HG02840 (cell line): ENCODE data around the gene PNMA1.

Source experiments
- ATAC-seq: cut with Tn5 transposase; IDR thresholded peaks from one replicate; pipeline ENCODE4 v1.9.1; 2021; ENCODE audit warnings: mild to moderate bottlenecking, moderate library complexity, moderate number of reproducible peaks; ENCODE audit not compliant: unreplicated experiment, low FRiP score

Gene PNMA1

DNA sequence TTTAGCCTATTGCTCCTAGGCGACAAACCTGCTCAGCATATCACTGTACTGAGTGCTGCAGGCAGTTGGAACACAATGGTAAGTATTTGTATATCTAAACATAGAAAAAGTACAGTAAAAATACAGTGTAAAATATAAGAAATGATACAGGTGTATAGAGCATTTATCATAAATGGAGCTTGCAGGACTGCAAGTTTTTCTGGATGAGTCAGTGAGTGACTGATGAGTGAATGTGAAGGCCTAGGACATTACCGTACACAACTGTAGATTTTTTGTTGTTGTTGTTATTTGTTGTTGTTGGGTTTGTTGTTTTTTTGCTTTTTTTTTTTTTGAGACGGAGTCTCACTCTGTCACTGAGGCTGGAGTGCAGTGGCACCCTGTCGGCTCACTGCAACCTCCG, 33.4 kb downstream of the PNMA1 start:
- ATAC-seq, result no peak

DNA sequence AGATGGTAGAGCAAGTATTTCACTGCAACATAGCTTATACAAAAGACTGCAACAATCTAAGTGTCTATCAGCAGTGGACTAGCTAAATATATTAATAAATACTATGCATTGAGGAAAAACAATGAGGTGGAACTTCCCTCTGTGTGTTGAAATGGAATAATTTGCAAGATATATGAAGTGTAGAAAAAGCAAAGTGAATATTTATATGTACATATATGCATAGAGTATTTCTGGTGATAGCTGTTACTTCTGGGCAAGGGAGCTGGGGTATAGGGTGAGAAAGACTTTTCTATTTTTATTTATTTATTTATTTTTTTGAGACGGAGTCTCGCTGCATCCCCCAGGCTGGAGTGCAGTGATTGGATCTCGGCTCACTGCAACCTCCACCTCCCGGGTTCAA, 35.5 kb downstream of the PNMA1 start:
- no peak for ATAC-seq

DNA sequence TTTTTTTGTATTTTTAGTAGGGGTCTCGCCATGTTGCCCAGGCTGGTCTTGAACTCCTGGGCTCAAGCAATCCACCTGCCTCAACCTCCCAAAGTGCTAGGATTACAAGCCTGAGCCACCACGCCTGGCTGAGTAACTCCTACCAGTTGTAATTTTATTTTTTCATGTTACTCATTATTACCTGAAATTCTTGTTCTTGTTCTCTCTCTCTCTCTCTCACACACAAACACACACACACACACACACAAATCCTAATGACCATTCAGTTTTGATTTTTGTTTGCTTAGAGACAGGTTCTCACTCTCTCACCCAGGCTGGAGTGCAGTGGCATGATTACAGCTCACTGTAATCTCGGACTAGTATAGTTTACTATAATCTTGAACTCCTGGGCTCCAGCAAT, 39.2 kb downstream of the PNMA1 start:
- ATAC-seq, result no peak

DNA sequence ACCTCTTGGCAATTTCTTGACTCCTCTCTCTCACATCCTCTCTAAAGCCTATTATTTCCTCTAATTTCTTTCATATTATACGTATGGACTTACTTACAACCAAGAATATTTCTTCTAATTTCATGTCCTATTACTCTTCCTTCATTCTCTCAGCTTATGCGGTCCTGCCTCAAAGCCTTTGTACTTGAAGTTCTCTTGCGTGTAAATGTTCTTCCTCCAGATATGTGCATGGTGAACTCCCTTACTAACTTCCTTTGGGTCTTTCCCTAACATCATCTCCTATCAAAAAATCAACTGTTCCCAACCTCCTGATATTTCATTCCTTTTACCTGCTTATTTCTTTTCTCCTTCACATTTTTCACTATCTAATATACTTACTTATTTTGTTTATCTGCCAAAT, 46.3 kb downstream of the PNMA1 start:
- ATAC-seq, result no peak

DNA sequence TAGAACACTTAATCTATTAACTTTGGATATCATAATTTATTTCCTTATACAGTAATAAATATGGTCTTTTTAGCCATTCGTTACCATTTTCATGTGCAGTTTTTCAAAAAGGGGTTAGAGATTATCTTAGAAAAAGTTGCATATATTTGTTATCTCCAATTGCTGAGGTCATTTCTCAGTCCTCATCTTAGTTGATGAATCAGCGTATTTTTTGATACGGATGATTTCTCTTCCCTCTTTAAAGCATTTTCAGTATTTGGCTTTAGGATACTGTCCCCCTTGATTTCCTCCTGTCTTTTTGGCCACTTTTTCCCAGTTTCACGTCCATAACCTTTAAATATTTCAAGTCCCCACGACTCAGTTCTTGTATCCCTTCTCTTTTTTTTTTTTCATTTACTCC, 47.6 kb downstream of the PNMA1 start:
- no peak for ATAC-seq

DNA sequence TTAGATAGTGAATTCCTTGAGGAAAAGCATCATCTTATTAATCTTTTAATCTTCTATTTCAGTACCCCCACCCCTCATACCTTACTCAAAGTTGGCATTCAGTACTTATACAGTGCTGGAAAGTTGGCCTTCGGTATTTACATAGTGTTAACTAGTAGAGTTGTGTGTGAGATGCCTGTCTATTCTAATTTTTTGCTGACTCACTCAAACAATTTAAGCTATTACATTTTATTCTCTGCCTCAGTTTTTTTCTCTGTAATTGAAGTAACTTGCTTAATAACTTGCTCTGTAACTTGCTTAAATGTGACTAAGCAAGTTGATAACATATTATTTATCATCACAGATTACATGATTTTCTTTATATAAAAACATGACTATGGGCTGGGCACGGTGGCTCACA, 49.1 kb downstream of the PNMA1 start:
- no peak for ATAC-seq

DNA sequence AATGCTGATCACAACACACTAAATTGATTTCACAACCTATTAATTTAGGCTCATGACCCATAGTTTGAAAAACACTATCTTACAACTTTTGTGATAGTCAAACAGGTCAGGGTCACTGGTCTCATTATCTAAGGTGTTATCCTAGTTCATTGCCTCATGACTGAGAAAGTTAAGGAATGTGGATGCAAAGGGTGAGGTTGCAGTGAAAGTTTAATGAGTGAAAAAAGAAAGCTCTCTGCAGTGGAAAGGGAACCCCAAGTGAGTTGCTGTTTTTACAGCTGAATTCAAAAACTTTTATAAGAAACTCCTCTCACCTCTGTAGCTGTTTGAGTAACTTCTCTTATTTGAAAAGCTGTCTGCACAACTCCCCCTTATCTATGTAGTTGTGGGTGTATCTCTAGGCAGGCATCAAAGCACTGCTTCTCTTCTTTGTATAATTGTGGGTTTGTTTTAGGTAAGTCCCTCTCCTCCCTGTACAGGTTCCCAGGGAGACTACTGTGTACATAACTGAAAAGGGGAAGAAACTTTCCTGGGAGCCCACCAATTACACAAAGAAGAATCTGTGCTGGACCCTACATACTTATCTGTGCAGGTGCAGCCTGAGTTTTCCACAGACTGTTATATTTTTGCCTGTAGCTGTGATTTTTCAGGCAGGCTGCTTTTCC, 50.5 kb downstream of the PNMA1 start:
- ATAC-seq, result no peak

DNA sequence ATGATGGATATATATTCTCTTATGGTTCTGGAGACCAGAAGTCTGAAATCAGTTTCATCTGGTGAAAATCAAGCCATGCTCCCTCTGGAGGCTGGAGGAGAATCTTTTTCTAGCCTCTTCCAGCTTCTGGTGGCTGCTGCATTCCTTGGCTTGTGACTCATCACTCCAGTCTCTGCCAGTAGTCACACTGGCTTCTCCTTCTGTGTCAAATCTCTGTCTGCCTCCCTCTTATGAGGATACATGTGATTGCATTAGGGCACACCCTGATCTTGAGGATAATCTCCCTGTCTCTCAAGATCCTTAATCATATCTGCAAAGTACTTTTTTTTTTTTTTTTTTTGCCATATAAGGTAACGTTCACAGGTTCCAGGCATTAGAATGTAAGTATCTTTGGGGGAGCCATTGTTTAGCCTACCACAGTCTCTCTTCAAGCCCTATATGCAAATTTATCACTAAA, 51.7 kb downstream of the PNMA1 start:
- no peak for ATAC-seq

DNA sequence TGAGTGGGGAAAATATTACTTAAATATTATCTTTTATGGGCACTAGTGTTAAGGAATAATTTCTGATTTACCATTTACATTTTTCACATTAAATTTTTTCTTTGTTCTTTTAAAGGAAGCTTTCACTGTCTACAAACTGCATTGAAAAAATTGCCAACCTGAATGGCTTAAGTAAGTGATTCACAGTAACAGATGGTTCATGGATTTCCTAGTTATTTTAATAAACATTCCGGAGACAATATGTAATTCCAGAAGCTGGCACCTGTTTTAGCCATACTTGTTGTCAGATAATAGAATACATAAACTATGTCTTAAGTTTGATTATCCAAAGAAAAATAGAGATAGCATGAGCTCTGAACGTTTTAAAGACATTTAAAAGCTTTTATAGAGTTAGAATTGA, 52.3 kb downstream of the PNMA1 start:
- no peak for ATAC-seq
